KG1 (cell line): ENCODE results near the gene ATP8B1.

Source experiments
- DNase-seq: peaks from one replicate; lab custom pipeline; 2025; lab: John Stamatoyannopoulos, UW

Gene ATP8B1

GRCh38 chr18:57819119-57819518, 16.0 kb upstream of the ATP8B1 start:
- no peak for DNase-seq

GRCh38 chr18:57816208-57816954, 13.3 kb upstream of the ATP8B1 start:
- no peak for DNase-seq

- DNase-seq = no peak
These were observed 11.4 kb upstream of the ATP8B1 start for GRCh38 chr18:57814555-57814954.

GRCh38 chr18:57813245-57813644, 10.1 kb upstream of the ATP8B1 start:
- DNase-seq = no peak

- DNase-seq = no peak
These were observed 9.0 kb upstream of the ATP8B1 start for GRCh38 chr18:57812126-57812477.

GRCh38 chr18:57811477-57812125, 8.5 kb upstream of the ATP8B1 start:
- no peak for DNase-seq

GRCh38 chr18:57809190-57809589, 6.1 kb upstream of the ATP8B1 start:
- no peak for DNase-seq

GRCh38 chr18:57807336-57808117, 4.4 kb upstream of the ATP8B1 start:
- no peak for DNase-seq

- DNase-seq = no peak
These were observed 3.8 kb upstream of the ATP8B1 start for GRCh38 chr18:57806978-57807285.

- DNase-seq = no peak
These were observed 3.3 kb upstream of the ATP8B1 start for GRCh38 chr18:57806201-57806977.

- no peak for DNase-seq
These were observed 2.0 kb upstream of the ATP8B1 start for GRCh38 chr18:57805117-57805516.

- no peak for DNase-seq
These were observed 1.4 kb upstream of the ATP8B1 start for GRCh38 chr18:57804557-57804956.

- no peak for DNase-seq
These were observed 657 bp downstream of the ATP8B1 start for GRCh38 chr18:57802213-57803102.

- no peak for DNase-seq
These were observed 1.3 kb downstream of the ATP8B1 start for GRCh38 chr18:57801761-57802212.

- DNase-seq = no peak
These were observed 1.8 kb downstream of the ATP8B1 start for GRCh38 chr18:57801325-57801724.

GRCh38 chr18:57798713-57799373, 4.3 kb downstream of the ATP8B1 start:
- no peak for DNase-seq

GRCh38 chr18:57797209-57797651, 5.9 kb downstream of the ATP8B1 start:
- no peak for DNase-seq

- no peak for DNase-seq
These were observed 8.0 kb downstream of the ATP8B1 start for GRCh38 chr18:57794951-57795728.

GRCh38 chr18:57793302-57793986, 9.7 kb downstream of the ATP8B1 start:
- DNase-seq = no peak
